Measurements from ENCODE around the gene MOCS1.

The MOCS1 gene

GRCh38 chr6:39925191-39925930, 8.9 kb downstream of the MOCS1 start:
- Histone ChIP-seq H3K4me1 (ENCODE audit: control insufficient read depth, insufficient read depth, low read length, poor library complexity, severe bottlenecking) (peaks cover 6% of the 10 kb centered on the region), H3K36me3 (ENCODE audit: control insufficient read depth, insufficient read depth, low read length) (peaks cover 43% of the 10 kb centered on the region), H3K9me3 (ENCODE audit: control insufficient read depth, low read length) (no peaks in the 10 kb centered on the region), H3K27ac (ENCODE audit: low read depth, low read length, severe bottlenecking) (no peak overlapping the region), H3K4me3 (ENCODE audit: extremely low read depth, insufficient read depth, low read length, poor library complexity, severe bottlenecking) (no peak overlapping the region)
- 97 to 98% methylated on average over 14 to 19 of the region's 22 CpGs for WGBS, 2 experiments (ENCODE audit: insufficient coverage in 2 of 2)

- no peaks in the 10 kb centered on the region for H3K4me1 ChIP-seq (ENCODE audit: control insufficient read depth, insufficient read depth, low read length, poor library complexity, severe bottlenecking)
- H3K36me3 ChIP-seq (ENCODE audit: control insufficient read depth, insufficient read depth, low read length) = peaks cover 43% of the 10 kb centered on the region
- no peak overlapping the region for H3K27ac ChIP-seq (ENCODE audit: low read depth, low read length, severe bottlenecking)
- 93 to 95% methylated on average over 4 of the region's 6 CpGs for WGBS, 2 experiments (ENCODE audit: insufficient coverage in 2 of 2)
- no peak overlapping the region for H3K4me3 ChIP-seq (ENCODE audit: extremely low read depth, insufficient read depth, low read length, poor library complexity, severe bottlenecking)
- H3K9me3 ChIP-seq (ENCODE audit: control insufficient read depth, low read length) = no peaks in the 10 kb centered on the region
These were observed 10.0 kb downstream of the MOCS1 start for GRCh38 chr6:39924283-39924682.

- Histone ChIP-seq H3K9me3 (ENCODE audit: control insufficient read depth, low read length) (no peaks in the 10 kb centered on the region), H3K4me3 (ENCODE audit: extremely low read depth, insufficient read depth, low read length, poor library complexity, severe bottlenecking) (no peak overlapping the region), H3K27ac (ENCODE audit: low read depth, low read length, severe bottlenecking) (no peak overlapping the region), H3K4me1 (ENCODE audit: control insufficient read depth, insufficient read depth, low read length, poor library complexity, severe bottlenecking) (no peaks in the 10 kb centered on the region), H3K36me3 (ENCODE audit: control insufficient read depth, insufficient read depth, low read length) (peaks cover 45% of the 10 kb centered on the region)
- 76 to 90% methylated on average over 3 to 5 of the region's 6 CpGs for WGBS, 2 experiments (ENCODE audit: insufficient coverage in 2 of 2)
These were observed 10.4 kb downstream of the MOCS1 start for GRCh38 chr6:39923861-39924260.

- Histone ChIP-seq H3K4me1 (ENCODE audit: control insufficient read depth, insufficient read depth, low read length, poor library complexity, severe bottlenecking) (no peaks in the 10 kb centered on the region), H3K27ac (ENCODE audit: low read depth, low read length, severe bottlenecking) (no peak overlapping the region), H3K36me3 (ENCODE audit: control insufficient read depth, insufficient read depth, low read length) (peaks cover 50% of the 10 kb centered on the region), H3K9me3 (ENCODE audit: control insufficient read depth, low read length) (no peaks in the 10 kb centered on the region), H3K4me3 (ENCODE audit: extremely low read depth, insufficient read depth, low read length, poor library complexity, severe bottlenecking) (no peak overlapping the region)
- 93% methylated on average over 5 of the region's 5 CpGs; no CpG with 5 or more reads in 1 of the 2 experiments for WGBS, 2 experiments (ENCODE audit: insufficient coverage in 2 of 2)
These were observed 10.9 kb downstream of the MOCS1 start for GRCh38 chr6:39923394-39923793.

- Histone ChIP-seq H3K36me3 (ENCODE audit: control insufficient read depth, insufficient read depth, low read length) (peaks cover 56% of the 10 kb centered on the region), H3K4me1 (ENCODE audit: control insufficient read depth, insufficient read depth, low read length, poor library complexity, severe bottlenecking) (no peaks in the 10 kb centered on the region), H3K4me3 (ENCODE audit: extremely low read depth, insufficient read depth, low read length, poor library complexity, severe bottlenecking) (no peak overlapping the region), H3K9me3 (ENCODE audit: control insufficient read depth, low read length) (no peaks in the 10 kb centered on the region), H3K27ac (ENCODE audit: low read depth, low read length, severe bottlenecking) (no peak overlapping the region)
- 82 to 92% methylated on average over 4 of the region's 5 CpGs for WGBS, 2 experiments (ENCODE audit: insufficient coverage in 2 of 2)
These were observed 11.4 kb downstream of the MOCS1 start for GRCh38 chr6:39922821-39923220.

GRCh38 chr6:39920157-39920556, 14.1 kb downstream of the MOCS1 start:
- H3K9me3 ChIP-seq (ENCODE audit: control insufficient read depth, low read length) = no peaks in the 10 kb centered on the region
- no peaks in the 10 kb centered on the region for H3K4me1 ChIP-seq (ENCODE audit: control insufficient read depth, insufficient read depth, low read length, poor library complexity, severe bottlenecking)
- H3K36me3 ChIP-seq (ENCODE audit: control insufficient read depth, insufficient read depth, low read length) = peaks cover 54% of the 10 kb centered on the region
- WGBS, 2 experiments (ENCODE audit: insufficient coverage in 2 of 2) = no CpG with 5 or more reads among the region's 3 CpGs
- H3K4me3 ChIP-seq (ENCODE audit: extremely low read depth, insufficient read depth, low read length, poor library complexity, severe bottlenecking) = no peak overlapping the region
- H3K27ac ChIP-seq (ENCODE audit: low read depth, low read length, severe bottlenecking) = no peak overlapping the region

GRCh38 chr6:39918831-39919230, 15.4 kb downstream of the MOCS1 start:
- no peak overlapping the region for H3K4me3 ChIP-seq (ENCODE audit: extremely low read depth, insufficient read depth, low read length, poor library complexity, severe bottlenecking)
- H3K27ac ChIP-seq (ENCODE audit: low read depth, low read length, severe bottlenecking) = no peak overlapping the region
- no peaks in the 10 kb centered on the region for H3K9me3 ChIP-seq (ENCODE audit: control insufficient read depth, low read length)
- H3K4me1 ChIP-seq (ENCODE audit: control insufficient read depth, insufficient read depth, low read length, poor library complexity, severe bottlenecking) = no peaks in the 10 kb centered on the region
- H3K36me3 ChIP-seq (ENCODE audit: control insufficient read depth, insufficient read depth, low read length) = peaks cover 53% of the 10 kb centered on the region
- WGBS, 2 experiments (ENCODE audit: insufficient coverage in 2 of 2) = 77 to 82% methylated on average over 2 to 3 of the region's 5 CpGs

GRCh38 chr6:39917981-39918380, 16.3 kb downstream of the MOCS1 start:
- Histone ChIP-seq H3K27ac (ENCODE audit: low read depth, low read length, severe bottlenecking) (no peak overlapping the region), H3K4me3 (ENCODE audit: extremely low read depth, insufficient read depth, low read length, poor library complexity, severe bottlenecking) (no peak overlapping the region), H3K9me3 (ENCODE audit: control insufficient read depth, low read length) (no peaks in the 10 kb centered on the region), H3K4me1 (ENCODE audit: control insufficient read depth, insufficient read depth, low read length, poor library complexity, severe bottlenecking) (no peaks in the 10 kb centered on the region), H3K36me3 (ENCODE audit: control insufficient read depth, insufficient read depth, low read length) (peaks cover 55% of the 10 kb centered on the region)
- WGBS, 2 experiments (ENCODE audit: insufficient coverage in 2 of 2) = 88 to 90% methylated on average over 1 to 2 of the region's 3 CpGs

GRCh38 chr6:39917329-39917728, 16.9 kb downstream of the MOCS1 start:
- Histone ChIP-seq H3K4me1 (ENCODE audit: control insufficient read depth, insufficient read depth, low read length, poor library complexity, severe bottlenecking) (no peaks in the 10 kb centered on the region), H3K36me3 (ENCODE audit: control insufficient read depth, insufficient read depth, low read length) (peaks cover 56% of the 10 kb centered on the region), H3K4me3 (ENCODE audit: extremely low read depth, insufficient read depth, low read length, poor library complexity, severe bottlenecking) (no peak overlapping the region), H3K27ac (ENCODE audit: low read depth, low read length, severe bottlenecking) (no peak overlapping the region), H3K9me3 (ENCODE audit: control insufficient read depth, low read length) (no peaks in the 10 kb centered on the region)
- WGBS, 2 experiments (ENCODE audit: insufficient coverage in 2 of 2) = 100% methylated on average over 1 of the region's 4 CpGs; no CpG with 5 or more reads in 1 of the 2 experiments

- H3K9me3 ChIP-seq (ENCODE audit: control insufficient read depth, low read length) = no peaks in the 10 kb centered on the region
- no peak overlapping the region for H3K27ac ChIP-seq (ENCODE audit: low read depth, low read length, severe bottlenecking)
- H3K4me1 ChIP-seq (ENCODE audit: control insufficient read depth, insufficient read depth, low read length, poor library complexity, severe bottlenecking) = no peaks in the 10 kb centered on the region
- 90 to 100% methylated on average over 2 to 4 of the region's 5 CpGs for WGBS, 2 experiments (ENCODE audit: insufficient coverage in 2 of 2)
- H3K36me3 ChIP-seq (ENCODE audit: control insufficient read depth, insufficient read depth, low read length) = peaks cover 48% of the 10 kb centered on the region
- H3K4me3 ChIP-seq (ENCODE audit: extremely low read depth, insufficient read depth, low read length, poor library complexity, severe bottlenecking) = no peak overlapping the region
These were observed 18.4 kb downstream of the MOCS1 start for GRCh38 chr6:39915866-39916265.

GRCh38 chr6:39914239-39914638, 20.0 kb downstream of the MOCS1 start:
- H3K4me3 ChIP-seq (ENCODE audit: extremely low read depth, insufficient read depth, low read length, poor library complexity, severe bottlenecking) = no peak overlapping the region
- H3K9me3 ChIP-seq (ENCODE audit: control insufficient read depth, low read length) = no peaks in the 10 kb centered on the region
- H3K36me3 ChIP-seq (ENCODE audit: control insufficient read depth, insufficient read depth, low read length) = peaks cover 52% of the 10 kb centered on the region
- WGBS, 2 experiments (ENCODE audit: insufficient coverage in 2 of 2) = 92 to 94% methylated on average over 3 of the region's 3 CpGs
- no peaks in the 10 kb centered on the region for H3K4me1 ChIP-seq (ENCODE audit: control insufficient read depth, insufficient read depth, low read length, poor library complexity, severe bottlenecking)
- no peak overlapping the region for H3K27ac ChIP-seq (ENCODE audit: low read depth, low read length, severe bottlenecking)
